CD4-positive, alpha-beta T cell (primary cell): ENCODE results near the gene ATP8B3. TPM values are rescaled to one million over a fixed set of nuclear protein-coding genes. Genes with fewer than 3 reads are reported as not detected.

Experiments used
- ATAC-seq: fragments of 200-7000 bp; cut with Tn5 transposase; one replicate; pipeline ENCODE4 v1.10.0; 2022; ENCODE audit warnings: mild to moderate bottlenecking; ENCODE audit not compliant: poor library complexity
- CTCF ChIA-PET: fragments of 350-600 bp; sonication (Branson Sonifier 250); formaldehyde crosslinking; loops from one replicate; lab custom pipeline; 2021; ENCODE audit warnings: antibody characterized with exemption, inconsistent platforms; lab: Charles Lee
- POLR2A ChIA-PET: fragments of 350-600 bp; sonication (Branson Sonifier 250); formaldehyde crosslinking; loops from one replicate; lab custom pipeline; 2021; ENCODE audit warnings: antibody characterized with exemption, inconsistent platforms; lab: Charles Lee
- DNase-seq, 14 experiments: peaks; one replicate each; pipeline ENCODE4 v3.0.0-alpha.2; 2013 to 2020; ENCODE audit warnings: mixed read lengths in 2 of 14
- H3K27ac ChIP-seq, 2 donors: one replicate each; pipeline versions ENCODE4 v1.5.1 to v1.7.0; 2013; ENCODE audit warnings: low read length in 2 of 2, low read depth in 1 of 2, mild to moderate bottlenecking in 1 of 2
- H3K27me3 ChIP-seq, 2 experiments: 1 replicate in 1 of 2; 2 replicates in 1 of 2; pipeline versions ENCODE4 v1.6.1 to v1.7.0; 2013; ENCODE audit warnings: low read length in 2 of 2, control low read depth in 1 of 2, mild to moderate bottlenecking in 1 of 2, moderate library complexity in 1 of 2; ENCODE audit not compliant: insufficient read depth in 2 of 2, control insufficient read depth in 1 of 2
- H3K36me3 ChIP-seq: one replicate; pipeline ENCODE4 v1.6.1; 2013; ENCODE audit warnings: low read length, control low read depth; ENCODE audit not compliant: insufficient read depth
- H3K4me1 ChIP-seq: one replicate; pipeline ENCODE4 v1.6.1; 2013; ENCODE audit warnings: low read length, control low read depth; ENCODE audit not compliant: insufficient read depth
- H3K4me3 ChIP-seq: one replicate; pipeline ENCODE4 v1.5.1; 2013; ENCODE audit warnings: mild to moderate bottlenecking, low read length, moderate library complexity
- H3K9me3 ChIP-seq, 2 experiments: 1 replicate in 1 of 2; 2 replicates in 1 of 2; pipeline versions ENCODE4 v1.6.1 to v1.7.0; 2013; ENCODE audit warnings: low read length in 2 of 2, mild to moderate bottlenecking in 2 of 2, control low read depth in 1 of 2, moderate library complexity in 1 of 2; ENCODE audit not compliant: control insufficient read depth in 1 of 2, insufficient read depth in 1 of 2
- H3K27ac Mint-ChIP-seq: one replicate; pipeline ENCODE4 v1.8.0; 2020; ENCODE audit warnings: mixed read lengths
- H3K27me3 Mint-ChIP-seq: one replicate; pipeline ENCODE4 v1.8.0; 2021; ENCODE audit warnings: mixed read lengths
- H3K36me3 Mint-ChIP-seq: one replicate; pipeline ENCODE4 v1.8.0; 2021; ENCODE audit warnings: low read depth, mixed read lengths
- H3K4me1 Mint-ChIP-seq: one replicate; pipeline ENCODE4 v1.8.0; 2021; ENCODE audit warnings: low read depth, mixed read lengths
- H3K4me3 Mint-ChIP-seq: one replicate; pipeline ENCODE4 v1.8.0; 2020; ENCODE audit warnings: mild to moderate bottlenecking, mixed read lengths
- H3K9me3 Mint-ChIP-seq: one replicate; pipeline ENCODE4 v1.8.0; 2020; ENCODE audit warnings: mixed read lengths
- intact Hi-C, 2 experiments: fragments of 100-400 bp; cut with DNase I in 1 of 2; cut with micrococcal nuclease in 1 of 2; formaldehyde crosslinking; loops; one replicate each; pipeline versions ENCODE4 v1.15.1 to v1.9.0; 2023 to 2025; cut with DNase I, micrococcal nuclease
- total RNA-seq, 174 experiments: library from RNA in 2 of 174; stranded (reverse) in 2 of 174; gene quantifications; one replicate each; pipeline ENCODE4 v1.2.3 and lab custom pipeline; 2021 to 2026
- TF ChIP-seq, protein P1 (sequence below): fragments of 200-600 bp; IDR thresholded peaks from one replicate; pipeline ENCODE4 v1.8.0; 2022; ENCODE audit warnings: antibody characterized with exemption, mild to moderate bottlenecking

Gene ATP8B3
- total RNA-seq, 2 experiments from 2014 or later, result 2.5 to 3.2 TPM

DNA sequence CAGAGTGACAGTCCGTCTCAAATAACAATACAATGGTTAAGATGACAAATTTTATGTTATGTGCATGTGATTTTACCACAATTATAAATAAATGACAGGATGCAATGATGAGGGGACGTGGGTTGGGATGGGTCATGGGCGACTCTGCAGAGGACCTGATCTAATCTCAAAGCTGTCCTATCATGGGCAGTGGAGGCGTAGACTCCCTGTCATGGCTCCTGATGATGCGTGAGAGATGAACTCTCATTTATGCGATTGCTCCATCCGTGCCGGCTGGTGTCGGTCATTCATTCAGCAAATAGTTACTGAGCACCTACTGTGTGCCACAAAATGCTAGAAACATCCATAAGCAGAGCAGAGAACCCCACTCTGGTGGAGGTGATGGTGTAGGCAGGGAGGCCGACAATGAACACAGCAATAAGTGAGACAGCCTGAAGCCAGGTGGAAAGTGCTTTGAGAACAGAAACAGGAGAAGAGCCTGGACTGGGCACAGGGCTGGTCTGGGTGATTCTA lies 37.9 kb upstream of the ATP8B3 start:
- peak overlapping the region; percentile 93 for H3K27ac Mint-ChIP-seq
- H3K4me3 Mint-ChIP-seq, result peak overlapping the region; percentile 80
- ATAC-seq, result no peak
- H3K36me3 Mint-ChIP-seq, result peaks cover 22% of the 10 kb centered on the region
- TF ChIP-seq, protein P1, sequence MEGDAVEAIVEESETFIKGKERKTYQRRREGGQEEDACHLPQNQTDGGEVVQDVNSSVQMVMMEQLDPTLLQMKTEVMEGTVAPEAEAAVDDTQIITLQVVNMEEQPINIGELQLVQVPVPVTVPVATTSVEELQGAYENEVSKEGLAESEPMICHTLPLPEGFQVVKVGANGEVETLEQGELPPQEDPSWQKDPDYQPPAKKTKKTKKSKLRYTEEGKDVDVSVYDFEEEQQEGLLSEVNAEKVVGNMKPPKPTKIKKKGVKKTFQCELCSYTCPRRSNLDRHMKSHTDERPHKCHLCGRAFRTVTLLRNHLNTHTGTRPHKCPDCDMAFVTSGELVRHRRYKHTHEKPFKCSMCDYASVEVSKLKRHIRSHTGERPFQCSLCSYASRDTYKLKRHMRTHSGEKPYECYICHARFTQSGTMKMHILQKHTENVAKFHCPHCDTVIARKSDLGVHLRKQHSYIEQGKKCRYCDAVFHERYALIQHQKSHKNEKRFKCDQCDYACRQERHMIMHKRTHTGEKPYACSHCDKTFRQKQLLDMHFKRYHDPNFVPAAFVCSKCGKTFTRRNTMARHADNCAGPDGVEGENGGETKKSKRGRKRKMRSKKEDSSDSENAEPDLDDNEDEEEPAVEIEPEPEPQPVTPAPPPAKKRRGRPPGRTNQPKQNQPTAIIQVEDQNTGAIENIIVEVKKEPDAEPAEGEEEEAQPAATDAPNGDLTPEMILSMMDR, result no peak
- ChIA-PET POLR2A (no interaction called here), CTCF (interaction anchor here (1.3 kb wide), 1 partner anchor 26 kb away, joined by 5 read pairs; no protein-coding TSS in a partner anchor)
- H3K27me3 Mint-ChIP-seq, result no peaks in the 10 kb centered on the region
- H3K27me3 ChIP-seq, result no peaks in the 10 kb centered on the region
- H3K4me1 Mint-ChIP-seq, result peaks cover 59% of the 10 kb centered on the region
- no peaks in the 10 kb centered on the region for H3K9me3 ChIP-seq
- no peak for DNase-seq
- peaks cover 7% of the 10 kb centered on the region for H3K36me3 ChIP-seq
- intact Hi-C loops, result loop anchor here in 1 of 2 experiments (2.0 kb wide), 1 partner anchor 13 kb away; the partner anchor contains the start of gene KLF16
- no peak overlapping the region for H3K4me3 ChIP-seq
- no peak overlapping the region for H3K27ac ChIP-seq
- H3K4me1 ChIP-seq, result peaks cover 75% of the 10 kb centered on the region
- H3K9me3 Mint-ChIP-seq, result no peaks in the 10 kb centered on the region

GRCh38 chr19:1849132-1849474 lies 37.0 kb upstream of the ATP8B3 start:
- TF ChIP-seq, protein P1, result peak; percentile 6
- ATAC-seq, result no peak
- no peak for DNase-seq
- Mint-ChIP-seq H3K27me3 (no peaks in the 10 kb centered on the region), H3K27ac (peak overlapping the region; percentile 93), H3K36me3 (peaks cover 22% of the 10 kb centered on the region), H3K4me3 (peak overlapping the region; percentile 89), H3K9me3 (no peaks in the 10 kb centered on the region), H3K4me1 (peaks cover 57% of the 10 kb centered on the region)
- ChIA-PET CTCF (interaction anchor here (0.7 to 1.3 kb wide), 4 partner anchors 9 to 27 kb away, joined by 3 to 5 read pairs (median 4); no protein-coding TSS in a partner anchor), POLR2A (interaction anchor here (0.9 kb wide), 1 partner anchor 596 kb away, joined by 3 read pairs; no protein-coding TSS in a partner anchor)
- peaks cover 15% of the 10 kb centered on the region for H3K36me3 ChIP-seq
- peaks cover 75% of the 10 kb centered on the region for H3K4me1 ChIP-seq
- intact Hi-C loops, result loop anchor here in 1 of 2 experiments (2.0 kb wide), 1 partner anchor 14 kb away; the partner anchor contains the start of gene KLF16
- peak overlapping the region; percentile 52 to 98 for H3K27ac ChIP-seq
- H3K9me3 ChIP-seq, result no peaks in the 10 kb centered on the region
- no peak overlapping the region for H3K4me3 ChIP-seq
- H3K27me3 ChIP-seq, result no peaks in the 10 kb centered on the region

GRCh38 chr19:1848399-1849131 lies 36.5 kb upstream of the ATP8B3 start, which contains the start of gene REXO1:
Gene REXO1, minus strand, starts transcription at chr19:1848483. Its CDS starts 125 bp downstream, at chr19:1848358.
- H3K27me3 Mint-ChIP-seq, result no peaks in the 10 kb centered on the region
- H3K4me3 Mint-ChIP-seq, result peak within 1 kb of the TSS; percentile 93
- H3K4me1 Mint-ChIP-seq, result peaks cover 61% of the 10 kb centered on the region
- DNase-seq (peak; percentile 96 to 99 (median 98)), ATAC-seq (peak; percentile 72)
- Histone ChIP-seq H3K36me3 (peaks cover 21% of the 10 kb centered on the region), H3K27me3 (no peaks in the 10 kb centered on the region), H3K9me3 (no peaks in the 10 kb centered on the region), H3K27ac (peak within 1 kb of the TSS; percentile 87 to 98), H3K4me1 (peaks cover 75% of the 10 kb centered on the region), H3K4me3 (peak within 1 kb of the TSS; percentile 96)
- intact Hi-C loops, result loop anchor here in 1 of 2 experiments (2.0 kb wide), 1 partner anchor 14 kb away; the partner anchor contains the start of gene KLF16
- TF ChIP-seq, protein P1, result peak; percentile 90
- ChIA-PET CTCF (interaction anchor here (0.7 to 1.3 kb wide), 4 partner anchors 9 to 28 kb away, joined by 3 to 5 read pairs (median 4); no protein-coding TSS in a partner anchor), POLR2A (interaction anchor here (0.9 kb wide), 1 partner anchor 596 kb away, joined by 3 read pairs; no protein-coding TSS in a partner anchor)
- no peaks in the 10 kb centered on the region for H3K9me3 Mint-ChIP-seq
- H3K36me3 Mint-ChIP-seq, result peaks cover 22% of the 10 kb centered on the region
- H3K27ac Mint-ChIP-seq, result peak within 1 kb of the TSS; percentile 93
